Measurements from ENCODE around the gene PLXNA4. TPM values are rescaled to one million over a fixed set of nuclear protein-coding genes. Genes with fewer than 3 reads are reported as not detected.

Gene PLXNA4
- total and polyA plus RNA-seq, 8 donors: 0.19 to 1.6 (median 0.47) TPM

DNA sequence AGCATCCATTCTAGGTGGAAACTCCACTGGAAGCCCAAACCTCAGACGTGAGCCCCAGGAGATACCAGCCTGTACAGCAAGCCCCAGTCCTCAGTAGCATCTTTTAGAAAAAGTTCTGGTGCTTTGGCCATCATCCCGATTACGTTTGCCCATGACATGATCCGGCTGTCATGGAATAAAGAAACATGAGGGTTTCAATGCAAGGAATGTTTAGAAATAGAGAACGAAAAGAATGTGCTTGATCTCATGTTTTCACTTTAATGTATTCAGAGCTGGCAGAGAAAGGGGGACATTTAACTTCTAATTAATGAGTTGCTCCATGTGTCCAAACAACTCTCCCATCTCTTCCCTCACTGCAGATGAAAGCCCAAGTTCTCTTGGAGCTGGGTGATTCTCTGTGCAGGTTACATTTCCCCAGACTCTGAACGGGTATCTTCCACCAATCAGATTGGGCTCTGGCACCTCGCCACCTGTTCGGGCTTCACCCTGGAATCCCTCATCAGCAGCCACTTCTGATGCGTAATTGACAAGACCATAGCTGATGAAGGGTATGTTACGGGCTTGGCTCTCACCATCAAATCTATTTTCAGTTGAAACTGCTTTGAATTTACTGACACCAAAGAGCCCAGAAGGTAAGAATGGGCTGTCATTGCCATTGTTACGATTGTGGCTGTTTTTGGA, 165.3 kb downstream of the PLXNA4 start:
- H3K4me1 ChIP-seq: no peaks in the 10 kb centered on the region
- 71 to 76% methylated on average over 11 of the region's 11 CpGs for WGBS, 2 donors
- intact Hi-C loops (cut with DNase I): no loop called here

DNA sequence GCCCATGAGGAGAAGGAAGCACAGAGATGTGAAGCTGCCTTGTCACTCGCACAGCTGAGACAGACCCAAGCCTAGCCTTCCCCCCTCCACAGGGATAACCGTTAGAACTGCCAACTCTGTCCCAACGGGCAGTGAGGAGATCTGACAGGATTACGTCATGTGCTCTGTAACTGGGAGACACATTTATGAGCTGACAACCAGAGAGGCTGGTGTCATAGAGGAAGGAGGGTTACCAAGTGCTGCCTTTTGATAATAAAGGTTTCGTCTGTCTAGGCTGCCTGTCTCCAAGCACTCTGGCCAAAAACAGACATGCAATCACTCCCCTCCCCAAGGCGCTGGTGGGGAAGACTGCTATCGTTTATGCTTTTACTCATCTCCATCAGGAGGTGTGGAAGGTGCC, 165.9 kb downstream of the PLXNA4 start:
- intact Hi-C loops (cut with DNase I): no loop called here
- H3K27me3 ChIP-seq: no peaks in the 10 kb centered on the region
- H3K27ac ChIP-seq: no peak overlapping the region
- no peaks in the 10 kb centered on the region for H3K36me3 ChIP-seq
- TF ChIP-seq CTCF (IDR thresholded peaks at IDR 0.05): no peak
- H3K4me3 ChIP-seq: no peak overlapping the region
- ATAC-seq (peak in 1 of 4 donors; percentile 46), FAIRE-seq (no peak), DNase-seq (no peak)
- 37 to 50% methylated on average over 7 of the region's 7 CpGs for WGBS, 2 donors
- no peaks in the 10 kb centered on the region for H3K4me1 ChIP-seq
- no peaks in the 10 kb centered on the region for H3K9me3 ChIP-seq

More for the DNA sequence above, 165.3 kb downstream of the PLXNA4 start:
- no peak for DNase-seq
- FAIRE-seq: no peak
- Histone ChIP-seq H3K9me3 (no peaks in the 10 kb centered on the region), H3K27me3 (no peaks in the 10 kb centered on the region), H3K27ac (no peak overlapping the region), H3K36me3 (no peaks in the 10 kb centered on the region), H3K4me3 (no peak overlapping the region)
- ATAC-seq: no peak
- no peak for TF ChIP-seq CTCF (IDR thresholded peaks at IDR 0.05)

DNA sequence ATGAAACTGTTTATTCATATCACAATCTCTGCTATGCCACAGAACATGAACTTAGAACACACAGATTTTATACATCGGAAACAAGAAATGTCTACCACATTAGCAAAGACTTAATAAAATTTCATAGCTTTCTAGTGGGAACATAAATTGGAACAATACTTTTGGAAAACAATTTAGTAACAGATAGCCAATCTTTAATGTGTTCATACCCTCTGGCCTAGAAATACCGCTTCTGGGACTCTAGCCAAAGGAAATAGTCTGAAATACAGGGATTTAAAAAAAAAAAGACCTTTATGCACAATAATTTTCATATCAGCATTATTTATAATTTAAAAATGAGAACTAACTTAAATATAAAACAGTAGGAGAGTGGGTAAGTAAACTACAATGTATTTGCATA, 168.5 kb downstream of the PLXNA4 start:
- intact Hi-C loops (cut with DNase I): no loop called here
- FAIRE-seq (no peak), DNase-seq (no peak), ATAC-seq (no peak)
- H3K4me1 ChIP-seq: no peaks in the 10 kb centered on the region
- H3K36me3 ChIP-seq: no peaks in the 10 kb centered on the region
- no peak for TF ChIP-seq CTCF (IDR thresholded peaks at IDR 0.05)
- H3K4me3 ChIP-seq: no peak overlapping the region
- no peaks in the 10 kb centered on the region for H3K27me3 ChIP-seq
- no peak overlapping the region for H3K27ac ChIP-seq
- WGBS, 2 donors: 71 to 73% methylated on average over 2 of the region's 2 CpGs
- H3K9me3 ChIP-seq: no peaks in the 10 kb centered on the region

DNA sequence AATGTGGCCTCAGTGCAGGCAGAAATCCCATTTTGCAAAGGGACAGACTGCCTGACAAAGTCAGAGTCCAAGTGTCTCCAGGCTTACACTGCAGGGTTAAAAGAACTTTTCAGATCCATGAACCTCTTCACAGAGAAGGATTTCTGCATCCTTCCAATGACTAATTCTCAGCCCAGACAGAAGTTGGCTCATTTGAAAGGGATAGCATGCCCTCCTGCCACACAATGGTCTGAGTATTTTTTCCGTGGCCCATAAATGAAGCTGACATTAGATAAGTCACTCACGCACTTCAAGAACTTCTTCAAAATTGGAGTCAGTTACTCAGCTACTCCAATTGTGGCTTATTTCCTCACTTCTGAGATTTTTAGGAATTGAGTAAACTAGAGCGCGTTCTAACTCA, 170.2 kb downstream of the PLXNA4 start:
- no peak for FAIRE-seq
- Histone ChIP-seq H3K27ac (no peak overlapping the region), H3K9me3 (no peaks in the 10 kb centered on the region), H3K4me1 (no peaks in the 10 kb centered on the region), H3K36me3 (no peaks in the 10 kb centered on the region), H3K4me3 (no peak overlapping the region), H3K27me3 (no peaks in the 10 kb centered on the region)
- DNase-seq: no peak
- 92 to 95% methylated on average over 4 of the region's 4 CpGs for WGBS, 2 donors
- TF ChIP-seq CTCF (IDR thresholded peaks at IDR 0.05): no peak
- no peak for ATAC-seq
- intact Hi-C loops (cut with DNase I): no loop called here

- H3K9me3 ChIP-seq: no peaks in the 10 kb centered on the region
- no peaks in the 10 kb centered on the region for H3K36me3 ChIP-seq
- H3K4me1 ChIP-seq: no peaks in the 10 kb centered on the region
- no peak overlapping the region for H3K4me3 ChIP-seq
- intact Hi-C loops (cut with DNase I): no loop called here
- no peaks in the 10 kb centered on the region for H3K27me3 ChIP-seq
- no peak for DNase-seq
- TF ChIP-seq CTCF (IDR thresholded peaks at IDR 0.05): no peak
- ATAC-seq: no peak
- 74 to 75% methylated on average over 3 of the region's 3 CpGs for WGBS, 2 donors
- FAIRE-seq: no peak
- no peak overlapping the region for H3K27ac ChIP-seq
These were observed 172.0 kb downstream of the PLXNA4 start for GRCh38 chr7:132404261-132404660.

All from pancreas (tissue), 10 donors.